Thyroid gland (tissue), 4 donors: ENCODE data around the gene LSM4.

Experiments
- POLR2A ChIP-seq, 2 donors: fragments of 450-650 bp; IDR thresholded peaks; one replicate each; pipeline ENCODE4 v1.6.1; 2017; ENCODE audit warnings: antibody characterized with exemption in 2 of 2, mild to moderate bottlenecking in 2 of 2, moderate library complexity in 1 of 2
- TF ChIP-seq, protein P1 (sequence below), 6 experiments: fragments of 200-600 bp in 3 of 6; fragments of 450-650 bp in 3 of 6; sonication (generic) in 3 of 6; IDR thresholded peaks; one replicate each; pipeline ENCODE4 v1.5.1; 2016 to 2019; ENCODE audit warnings: antibody characterized with exemption in 6 of 6, mild to moderate bottlenecking in 2 of 6, inconsistent platforms in 1 of 6, moderate library complexity in 1 of 6

DNA sequence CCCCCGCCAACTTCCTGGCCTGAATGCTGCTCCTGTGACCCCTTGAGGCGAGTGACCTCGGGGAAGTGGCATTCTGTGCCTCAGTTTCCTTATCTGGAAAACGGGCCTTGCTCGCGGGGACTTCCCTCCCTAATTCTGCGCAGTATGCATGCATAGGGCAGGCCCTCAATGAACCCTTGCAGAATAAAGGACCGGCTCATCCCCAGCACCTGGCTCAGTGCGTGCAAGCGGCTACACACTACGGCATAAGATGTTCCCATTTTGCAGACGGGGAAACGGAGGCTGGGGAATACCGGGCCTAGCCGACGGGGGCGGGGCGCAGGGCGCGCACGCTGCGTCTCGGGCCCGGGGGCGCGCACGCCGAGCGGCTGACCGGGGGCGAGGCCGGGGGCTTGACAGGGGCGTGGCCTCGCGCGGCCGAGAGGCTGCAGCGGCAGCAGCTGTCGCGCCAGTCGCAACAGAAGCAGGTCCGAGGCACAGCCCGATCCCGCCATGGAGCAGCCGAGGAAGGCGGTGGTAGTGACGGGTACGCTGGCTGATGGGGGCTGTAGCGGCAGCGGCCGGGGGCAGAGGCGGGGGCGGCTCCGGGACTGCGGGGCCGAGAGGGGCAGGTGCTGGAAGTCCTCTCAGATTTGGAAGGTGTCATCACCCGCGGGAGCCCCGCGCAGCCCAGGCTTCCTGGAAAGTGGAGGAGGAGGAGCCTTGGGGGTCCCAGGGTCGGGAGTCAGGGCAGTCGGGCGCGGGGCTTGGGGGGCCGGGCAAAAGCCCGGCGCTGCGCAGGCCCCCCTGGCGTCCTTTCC is 17.5 kb upstream of the LSM4 start, which contains the start of gene PGPEP1:
- TF ChIP-seq, protein P1, sequence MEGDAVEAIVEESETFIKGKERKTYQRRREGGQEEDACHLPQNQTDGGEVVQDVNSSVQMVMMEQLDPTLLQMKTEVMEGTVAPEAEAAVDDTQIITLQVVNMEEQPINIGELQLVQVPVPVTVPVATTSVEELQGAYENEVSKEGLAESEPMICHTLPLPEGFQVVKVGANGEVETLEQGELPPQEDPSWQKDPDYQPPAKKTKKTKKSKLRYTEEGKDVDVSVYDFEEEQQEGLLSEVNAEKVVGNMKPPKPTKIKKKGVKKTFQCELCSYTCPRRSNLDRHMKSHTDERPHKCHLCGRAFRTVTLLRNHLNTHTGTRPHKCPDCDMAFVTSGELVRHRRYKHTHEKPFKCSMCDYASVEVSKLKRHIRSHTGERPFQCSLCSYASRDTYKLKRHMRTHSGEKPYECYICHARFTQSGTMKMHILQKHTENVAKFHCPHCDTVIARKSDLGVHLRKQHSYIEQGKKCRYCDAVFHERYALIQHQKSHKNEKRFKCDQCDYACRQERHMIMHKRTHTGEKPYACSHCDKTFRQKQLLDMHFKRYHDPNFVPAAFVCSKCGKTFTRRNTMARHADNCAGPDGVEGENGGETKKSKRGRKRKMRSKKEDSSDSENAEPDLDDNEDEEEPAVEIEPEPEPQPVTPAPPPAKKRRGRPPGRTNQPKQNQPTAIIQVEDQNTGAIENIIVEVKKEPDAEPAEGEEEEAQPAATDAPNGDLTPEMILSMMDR (IDR thresholded peaks at IDR 0.05): no peak
- peak in 1 of 2 donors; percentile 75 for TF ChIP-seq POLR2A (IDR thresholded peaks at IDR 0.05)
